HepG2 (cell line): Measurements from ENCODE around the gene SLC25A20. TPM values are rescaled to one million over a fixed set of nuclear protein-coding genes. Genes with fewer than 3 reads are reported as not detected.
A peak's percentile ranks its signal among the peaks of the same experiment; 100 is the strongest.

Source experiments
- ATAC-seq: fragments of 200-7000 bp; cut with Tn5 transposase; 3 replicates; pipeline ENCODE4 v1.9.1; 2020; ENCODE audit warnings: mild to moderate bottlenecking, moderate library complexity
- BruUV-seq: library from RNA; stranded (reverse); fragments of 400-500 nt; replicated peaks from 2 replicates; lab custom pipeline; 2021; lab: Mats Ljungman, UMichigan
- CTCF ChIA-PET: fragments of 300-600 bp; formaldehyde crosslinking; extraction: SDS; loops from one replicate; lab custom pipeline; 2021; ENCODE audit warnings: low total read pairs, inconsistent platforms, low intra/inter-chr PET ratio; lab: Yijun Ruan, JAX
- POLR2A ChIA-PET: fragments of 350-600 bp; sonication (Branson Sonifier 250); formaldehyde crosslinking; loops from one replicate; lab custom pipeline; 2020; ENCODE audit warnings: antibody characterized with exemption, inconsistent platforms; lab: Yijun Ruan, JAX
- DNase-seq: peaks from one replicate; pipeline ENCODE4 v3.0.0-alpha.2; 2015; ENCODE audit warnings: low spot score
- FAIRE-seq: peaks from 3 replicates; lab custom pipeline; 2011; peaks lifted over from hg19 to GRCh38; lab: Jason Lieb, UNC
- H2AFZ ChIP-seq: one replicate; pipeline ENCODE4 v1.6.1; 2011; ENCODE audit warnings: low read length, inconsistent platforms
- H3K27ac ChIP-seq: fragments of 300-600 bp; 3 replicates; pipeline ENCODE4 v1.8.0; 2011; ENCODE audit warnings: mixed run types, mild to moderate bottlenecking, mixed read lengths, low read length, inconsistent platforms; ENCODE audit not compliant: insufficient read depth; ENCODE audit errors: extremely low read length
- H3K27me3 ChIP-seq, 2 experiments: fragments of 200-600 bp in 1 of 2; 2 replicates in 1 of 2; 3 replicates in 1 of 2; pipeline versions ENCODE4 v1.6.0 to v1.8.0; 2011; ENCODE audit warnings: low read length in 2 of 2, mild to moderate bottlenecking in 2 of 2, moderate library complexity in 2 of 2, inconsistent platforms in 1 of 2; ENCODE audit not compliant: insufficient read depth in 2 of 2, control insufficient read depth in 1 of 2
- H3K36me3 ChIP-seq, 2 experiments: fragments of 200-600 bp in 1 of 2; replicated peaks in 1 of 2; 2 replicates in 1 of 2; 3 replicates in 1 of 2; pipeline versions ENCODE4 v1.5.1 to v1.8.0; 2011; ENCODE audit warnings: low read length in 2 of 2, inconsistent platforms in 1 of 2; ENCODE audit not compliant: insufficient read depth in 2 of 2, control insufficient read depth in 1 of 2
- H3K4me1 ChIP-seq: 2 replicates; pipeline ENCODE4 v1.5.1; 2012; ENCODE audit warnings: low read length, inconsistent platforms; ENCODE audit not compliant: insufficient read depth
- H3K4me2 ChIP-seq: 2 replicates; pipeline ENCODE4 v1.6.0; 2011; ENCODE audit warnings: low read depth, low read length, inconsistent platforms
- H3K4me3 ChIP-seq, 3 experiments: fragments of 200-600 bp in 1 of 3; sonication (generic), shearing (Covaris generic) in 1 of 3; replicated peaks in 1 of 3; 2 replicates each; pipeline ENCODE4 v1.5.1; 2011 to 2016; ENCODE audit warnings: low read length in 3 of 3, inconsistent platforms in 2 of 3, low read depth in 2 of 3, mild to moderate bottlenecking in 2 of 3, control low read depth in 1 of 3, mixed read lengths in 1 of 3; ENCODE audit not compliant: insufficient read depth in 1 of 3
- H3K79me2 ChIP-seq: one replicate; pipeline ENCODE4 v1.6.1; 2011; ENCODE audit warnings: low read length, inconsistent platforms; ENCODE audit not compliant: insufficient read depth
- H3K9ac ChIP-seq: 2 replicates; pipeline ENCODE4 v1.6.0; 2011; ENCODE audit warnings: mild to moderate bottlenecking, low read depth, low read length, inconsistent platforms; ENCODE audit not compliant: insufficient read depth
- H3K9me3 ChIP-seq: 2 replicates; pipeline ENCODE4 v1.5.1; 2012; ENCODE audit warnings: mild to moderate bottlenecking, low read length
- H4K20me1 ChIP-seq: 2 replicates; pipeline ENCODE4 v1.6.0; 2011; ENCODE audit warnings: inconsistent platforms, mild to moderate bottlenecking, low read length, moderate library complexity; ENCODE audit not compliant: insufficient read depth
- AKAP8 ChIP-seq: sonication (generic); formaldehyde crosslinking; IDR thresholded peaks from 2 replicates; pipeline ENCODE4 v1.5.1; 2020; ENCODE audit warnings: mild to moderate bottlenecking, missing genetic modification reagents
- BORCS8-MEF2B ChIP-seq: sonication (generic); formaldehyde crosslinking; IDR thresholded peaks from 2 replicates; pipeline ENCODE4 v1.8.0; 2022; ENCODE audit warnings: mild to moderate bottlenecking, missing genetic modification reagents
- CAMTA2 ChIP-seq: sonication (generic); formaldehyde crosslinking; IDR thresholded peaks from 2 replicates; pipeline ENCODE4 v1.4.0; 2020; ENCODE audit warnings: mild to moderate bottlenecking, missing genetic modification reagents, borderline replicate concordance
- EEA1 ChIP-seq: sonication (generic); formaldehyde crosslinking; IDR thresholded peaks from 2 replicates; pipeline ENCODE4 v1.5.1; 2020; ENCODE audit warnings: mild to moderate bottlenecking, missing genetic modification reagents, borderline replicate concordance
- FOSL2 ChIP-seq: sonication (generic); formaldehyde crosslinking; IDR thresholded peaks from 2 replicates; pipeline ENCODE4 v1.4.0; 2020; ENCODE audit warnings: missing genetic modification reagents
- LRRFIP1 ChIP-seq: sonication (generic); formaldehyde crosslinking; conservative IDR thresholded peaks from 2 replicates; pipeline ENCODE4 v1.4.0; 2020; ENCODE audit warnings: missing genetic modification reagents
- MAFF ChIP-seq: IDR thresholded peaks from 2 replicates; pipeline ENCODE4 v1.6.1; 2011; ENCODE audit warnings: low read depth, low read length, improper control_type of control experiment
- MAFK ChIP-seq, 2 experiments: IDR thresholded peaks in 1 of 2; conservative IDR thresholded peaks in 1 of 2; 2 replicates each; pipeline ENCODE4 v1.6.1; 2011; ENCODE audit warnings: improper control_type of control experiment in 2 of 2, low read length in 2 of 2
- MIER2 ChIP-seq: IDR thresholded peaks from 2 replicates; pipeline ENCODE4 v1.6.1; 2016; ENCODE audit warnings: missing biosample characterization, missing genetic modification reagents
- NONO ChIP-seq, 2 experiments: fragments of 450-650 bp in 1 of 2; sonication (generic) in 1 of 2; formaldehyde crosslinking in 1 of 2; IDR thresholded peaks in 1 of 2; conservative IDR thresholded peaks in 1 of 2; 2 replicates each; pipeline versions ENCODE4 v1.6.1 to v1.8.0; 2017 to 2022; ENCODE audit warnings: mild to moderate bottlenecking in 1 of 2, missing genetic modification reagents in 1 of 2, moderate library complexity in 1 of 2
- SP140L ChIP-seq: sonication (generic); formaldehyde crosslinking; IDR thresholded peaks from 2 replicates; pipeline ENCODE4 v1.4.0; 2020; ENCODE audit warnings: missing genetic modification reagents, borderline replicate concordance
- ZNF44 ChIP-seq: sonication (generic); formaldehyde crosslinking; IDR thresholded peaks from 2 replicates; pipeline ENCODE4 v1.5.1; 2020; ENCODE audit warnings: mild to moderate bottlenecking, missing genetic modification reagents
- ZNF546 ChIP-seq: sonication (generic); formaldehyde crosslinking; conservative IDR thresholded peaks from 2 replicates; pipeline ENCODE4 v1.8.1; 2023; ENCODE audit warnings: mild to moderate bottlenecking, missing genetic modification reagents
- ZNF788 ChIP-seq: sonication (generic); formaldehyde crosslinking; IDR thresholded peaks from 2 replicates; pipeline ENCODE4 v1.5.0; 2020; ENCODE audit warnings: mild to moderate bottlenecking, missing genetic modification reagents, borderline replicate concordance
- in situ Hi-C: cut with HindIII; loops from 2 replicates; pipeline ENCODE4 v1.10.0; 2017; ENCODE audit warnings: low pct_unique_long_range_greater_than_20kb; ENCODE audit not compliant: extremely low pct_ligation_motif_present
- intact Hi-C: fragments of 100-400 bp; cut with micrococcal nuclease; formaldehyde crosslinking; loops from one replicate; pipeline ENCODE4 v1.10.0; 2022; ENCODE audit not compliant: unreplicated experiment
- polyA plus RNA-seq, 8 experiments: library from polyadenylated mRNA; depleted of rRNA in 3 of 8; stranded (reverse) in 7 of 8; unstranded in 1 of 8; fragments of >200 nt; fragmentation: Illumina TruSeq in 4 of 8; extraction: Trizol in 4 of 8; gene quantifications; 2 replicates each; pipeline versions ENCODE4 v1.2.1 to v1.2.3, GENCODE V29; 2011 to 2016; ENCODE audit warnings: low read depth in 4 of 8, missing spikeins in 1 of 8, mixed read lengths in 1 of 8; ENCODE audit not compliant: insufficient read depth in 1 of 8
- total RNA-seq, 5 experiments: library from RNA; depleted of rRNA; stranded (reverse); fragments of >200 nt; fragmentation: Illumina TruSeq; extraction: Trizol; gene quantifications; 2 replicates each; pipeline ENCODE4 v1.2.3, GENCODE V29; 2016; ENCODE audit warnings: low read depth in 1 of 5

SLC25A20 gene
- total and polyA plus RNA-seq, 2 of the 13 experiments (the other 11 are each of a cell fraction or from before 2014, with no cell fraction given), result 21.1 to 26.6 TPM

GRCh38 chr3:48832684-48833083 lies 66.0 kb downstream of the SLC25A20 start:
- DNase-seq (peak; percentile 12), FAIRE-seq (no peak), ATAC-seq (no peak)
- Histone ChIP-seq H3K4me3 (no peak overlapping the region), H3K4me1 (peaks cover 8% of the 10 kb centered on the region; the same call in 1 of the 2 replicates), H3K79me2 (no peaks in the 10 kb centered on the region), H2AFZ (no peak overlapping the region), H3K27me3 (no peaks in the 10 kb centered on the region), H3K27ac (no peak overlapping the region), H3K9ac (no peak overlapping the region), H4K20me1 (no peaks in the 10 kb centered on the region), H3K4me2 (no peak overlapping the region), H3K36me3 (no peaks in the 10 kb centered on the region), H3K9me3 (no peaks in the 10 kb centered on the region)
- intact Hi-C loops (no loop called here), in situ Hi-C loops (no loop called here)
- TF ChIP-seq MIER2 (CRISPR knock-in tag), result no peak
- TF ChIP-seq FOSL2 (CRISPR knock-in tag), result no peak
- TF ChIP-seq AKAP8, result no peak
- no peak for TF ChIP-seq EEA1 (CRISPR knock-in tag)
- TF ChIP-seq ZNF44, result no peak
- TF ChIP-seq MAFF, result peak; percentile 56; the same call in 1 of the 2 replicates
- TF ChIP-seq ZNF546 (CRISPR knock-in tag), result no peak
- TF ChIP-seq MAFK (conservative IDR thresholded peaks at IDR 0.05 in 1 of 2, IDR thresholded peaks at IDR 0.05 in 1 of 2; ENCODE audit: low read length in 2 of 2), result peak; percentile 61 to 76
- TF ChIP-seq LRRFIP1 (CRISPR knock-in tag), result no peak
- no peak for TF ChIP-seq NONO (IDR thresholded peaks at IDR 0.05)
- TF ChIP-seq NONO (CRISPR knock-in tag; conservative IDR thresholded peaks at IDR 0.05), result no peak
- no peak for TF ChIP-seq BORCS8-MEF2B (CRISPR knock-in tag)
- no peak for TF ChIP-seq CAMTA2 (CRISPR knock-in tag)
- no peak for TF ChIP-seq SP140L (CRISPR knock-in tag)
- no peak for TF ChIP-seq ZNF788 (CRISPR knock-in tag)
- POLR2A ChIA-PET, result no interaction called here
- BruUV-seq, result no TSS peak
- CTCF ChIA-PET, result no interaction called here
